Left renal pelvis (tissue), 4 donors: ENCODE measurements around the gene DPEP3. TPM values are rescaled to one million over a fixed set of nuclear protein-coding genes. Genes with fewer than 3 reads are reported as not detected.
A peak's percentile ranks its signal among the peaks of the same experiment; 100 is the strongest.
"Not testable (repeated sequence)": the region's sequence is repeated elsewhere in the genome, so short reads cannot be mapped to it uniquely, and the experiment has no call there.

Source experiments
- DNase-seq, 4 donors: peaks; one replicate each; pipeline ENCODE4 v3.0.0-alpha.2; 2013; ENCODE audit warnings: low read depth in 4 of 4, low spot score in 3 of 4
- polyA plus RNA-seq, 4 donors: library from polyadenylated mRNA; unstranded; fragments of 120-200 nt; gene quantifications; one replicate each; pipeline ENCODE4 v1.2.1, GENCODE V29; 2013; ENCODE audit not compliant: insufficient read length in 4 of 4

The DPEP3 gene
- polyA plus RNA-seq: under 1 TPM in 2 of 4 donors, not detected in 2; 0.07 to 0.09 TPM

GRCh38 chr16:67979955-67980678, at the start of gene DPEP3:
TSS of gene DPEP3 (minus strand) at chr16:67980499. CDS start at chr16:67980380, 119 bp downstream.
- DNase-seq: no peak

GRCh38 chr16:68028996-68029395, 48.7 kb upstream of the DPEP3 start:
- no peak for DNase-seq

- peak; percentile 84 to 92 (median 86) for DNase-seq
These were observed 42.6 kb upstream of the DPEP3 start, which contains the start of the genes DDX28 and DUS2 for GRCh38 chr16:68022728-68023537. TSS of gene DDX28 (minus strand) at chr16:68023232. CDS start at chr16:68023202, 30 bp downstream. TSS of gene DUS2 (plus strand) at chr16:68023284. CDS start at chr16:68038024, 14,740 bp downstream.

- DNase-seq: no peak
These were observed 42.0 kb upstream of the DPEP3 start for GRCh38 chr16:68022278-68022727.

GRCh38 chr16:68021490-68021889, 41.2 kb upstream of the DPEP3 start:
- no peak for DNase-seq

- DNase-seq: no peak
These were observed 38.9 kb upstream of the DPEP3 start for GRCh38 chr16:68019167-68019680.

GRCh38 chr16:68015681-68016080, 35.4 kb upstream of the DPEP3 start, which contains the start of gene DPEP2NB:
TSS of gene DPEP2NB (minus strand) at chr16:68015911. CDS start at chr16:68015770, 141 bp downstream.
- DNase-seq: no peak

- DNase-seq: no peak
These were observed 33.1 kb upstream of the DPEP3 start for GRCh38 chr16:68013440-68013839.

GRCh38 chr16:68009872-68010271, 29.6 kb upstream of the DPEP3 start:
- not testable (repeated sequence) for DNase-seq

- no peak for DNase-seq
These were observed 28.9 kb upstream of the DPEP3 start for GRCh38 chr16:68009157-68009735.

GRCh38 chr16:68005786-68006286, 25.5 kb upstream of the DPEP3 start:
- no peak for DNase-seq

- no peak for DNase-seq
These were observed 24.9 kb upstream of the DPEP3 start for GRCh38 chr16:68005211-68005610.

- DNase-seq: no peak
These were observed 22.7 kb upstream of the DPEP3 start for GRCh38 chr16:68003031-68003430.

- DNase-seq: no peak
These were observed 20.2 kb upstream of the DPEP3 start for GRCh38 chr16:68000450-68000849.

- no peak for DNase-seq
These were observed 19.7 kb upstream of the DPEP3 start for GRCh38 chr16:67999985-68000384.

- DNase-seq: not testable (repeated sequence)
These were observed 18.7 kb upstream of the DPEP3 start, which contains the start of gene DPEP2 for GRCh38 chr16:67998779-67999688. TSS of gene DPEP2 (minus strand) at chr16:67999484. CDS start at chr16:67993212, 6,272 bp downstream.

- not testable (repeated sequence) for DNase-seq
These were observed 18.0 kb upstream of the DPEP3 start for GRCh38 chr16:67998231-67998778.

GRCh38 chr16:67996666-67997065, 16.4 kb upstream of the DPEP3 start:
- DNase-seq: no peak

GRCh38 chr16:67995423-67995822, 15.1 kb upstream of the DPEP3 start:
- DNase-seq: no peak
